Omental fat pad (tissue), 4 donors: ENCODE data around the gene PSME3IP1. TPM values are rescaled to one million over a fixed set of nuclear protein-coding genes. Genes with fewer than 3 reads are reported as not detected.

ENCODE experiments used
- ATAC-seq: fragments of 150-250 bp; one replicate; pipeline ENCODE4 v1.9.1; 2016; ENCODE audit warnings: mild to moderate bottlenecking, moderate library complexity; ENCODE audit not compliant: low FRiP score
- DNase-seq: peaks from one replicate; pipeline ENCODE4 v3.0.0-alpha.2; 2019; ENCODE audit warnings: low spot score
- total RNA-seq, 4 donors: library from RNA; depleted of rRNA; stranded (reverse); fragments of >200 nt; gene quantifications; one replicate each; pipeline ENCODE4 v1.1.0, GENCODE V29; 2016
- TF ChIP-seq, protein P1 (sequence below), 3 donors: fragments of 450-650 bp; IDR thresholded peaks; one replicate each; pipeline ENCODE4 v1.5.1; 2016 to 2017; ENCODE audit warnings: antibody characterized with exemption in 3 of 3, mild to moderate bottlenecking in 3 of 3, moderate library complexity in 2 of 3

The PSME3IP1 gene
- total RNA-seq, 4 donors from 2014 or later, result 47.1 to 62.6 (median 54.5) TPM

DNA sequence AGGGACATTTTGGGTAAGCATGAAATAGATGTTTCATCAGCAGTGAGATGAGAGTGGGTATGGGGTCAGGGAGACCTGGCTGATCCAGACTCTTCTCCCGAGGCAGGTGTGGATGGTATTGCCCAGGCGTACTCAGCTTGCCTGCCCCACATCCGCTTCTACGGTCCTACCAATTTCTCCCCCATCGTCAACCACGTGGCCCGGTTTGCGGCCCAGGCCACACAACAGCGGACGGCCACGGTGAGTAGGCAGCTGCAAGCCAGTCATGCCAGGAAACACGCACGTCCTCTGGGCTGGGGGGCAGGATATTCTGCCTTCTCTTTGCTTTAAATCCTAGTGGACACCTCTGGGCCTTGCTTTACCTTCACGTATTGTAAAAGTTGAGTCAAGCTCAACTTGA lies 48.8 kb downstream of the PSME3IP1 start:
- TF ChIP-seq, protein P1, sequence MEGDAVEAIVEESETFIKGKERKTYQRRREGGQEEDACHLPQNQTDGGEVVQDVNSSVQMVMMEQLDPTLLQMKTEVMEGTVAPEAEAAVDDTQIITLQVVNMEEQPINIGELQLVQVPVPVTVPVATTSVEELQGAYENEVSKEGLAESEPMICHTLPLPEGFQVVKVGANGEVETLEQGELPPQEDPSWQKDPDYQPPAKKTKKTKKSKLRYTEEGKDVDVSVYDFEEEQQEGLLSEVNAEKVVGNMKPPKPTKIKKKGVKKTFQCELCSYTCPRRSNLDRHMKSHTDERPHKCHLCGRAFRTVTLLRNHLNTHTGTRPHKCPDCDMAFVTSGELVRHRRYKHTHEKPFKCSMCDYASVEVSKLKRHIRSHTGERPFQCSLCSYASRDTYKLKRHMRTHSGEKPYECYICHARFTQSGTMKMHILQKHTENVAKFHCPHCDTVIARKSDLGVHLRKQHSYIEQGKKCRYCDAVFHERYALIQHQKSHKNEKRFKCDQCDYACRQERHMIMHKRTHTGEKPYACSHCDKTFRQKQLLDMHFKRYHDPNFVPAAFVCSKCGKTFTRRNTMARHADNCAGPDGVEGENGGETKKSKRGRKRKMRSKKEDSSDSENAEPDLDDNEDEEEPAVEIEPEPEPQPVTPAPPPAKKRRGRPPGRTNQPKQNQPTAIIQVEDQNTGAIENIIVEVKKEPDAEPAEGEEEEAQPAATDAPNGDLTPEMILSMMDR (IDR thresholded peaks at IDR 0.05), result no peak
- ATAC-seq, result no peak

DNA sequence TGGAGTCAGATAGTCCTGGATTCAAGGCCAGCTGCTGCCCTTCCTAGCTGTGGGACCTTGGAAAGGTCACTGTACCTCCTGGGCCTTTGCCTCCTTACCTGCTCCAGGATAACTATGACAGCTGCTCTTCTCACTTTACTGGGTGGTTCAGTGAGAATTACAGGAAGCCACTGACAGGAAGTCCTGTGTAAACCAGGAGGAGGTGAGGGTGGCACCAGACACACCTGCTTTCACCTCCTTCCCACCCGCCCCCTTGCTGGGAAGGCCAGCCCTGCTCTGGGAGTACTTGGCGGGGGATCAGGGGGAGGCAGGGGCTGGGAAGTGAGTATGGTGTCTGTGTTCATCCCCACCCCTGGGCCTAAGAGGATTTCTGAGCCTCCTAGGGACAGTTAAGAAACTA lies 50.9 kb downstream of the PSME3IP1 start:
- ATAC-seq (no peak), DNase-seq (no peak)
- TF ChIP-seq, protein P1 (IDR thresholded peaks at IDR 0.05), result no peak

More for the DNA sequence above, 48.8 kb downstream of the PSME3IP1 start:
- DNase-seq, result no peak

DNA sequence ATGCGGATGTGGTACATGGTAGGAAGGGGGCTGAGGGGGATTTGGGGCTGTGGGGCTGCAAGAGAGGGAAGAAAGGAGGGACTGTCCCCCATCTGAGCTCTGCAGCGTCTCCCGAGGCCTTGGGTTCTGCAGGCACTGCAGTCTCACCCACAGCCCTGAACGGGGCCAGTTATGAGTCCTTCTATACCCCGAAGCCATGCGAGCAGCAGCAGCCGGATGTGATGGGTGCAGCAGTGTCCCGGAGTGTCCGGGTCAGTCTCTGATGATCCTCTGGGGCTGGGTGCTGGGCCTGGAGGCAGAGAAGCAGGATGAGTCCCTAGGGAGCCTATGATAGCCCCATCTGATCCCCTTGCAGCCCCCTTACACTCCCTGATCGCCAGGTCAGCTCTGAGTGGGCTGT lies 52.0 kb downstream of the PSME3IP1 start:
- DNase-seq, result no peak
- no peak for ATAC-seq
- TF ChIP-seq, protein P1 (IDR thresholded peaks at IDR 0.05), result no peak

DNA sequence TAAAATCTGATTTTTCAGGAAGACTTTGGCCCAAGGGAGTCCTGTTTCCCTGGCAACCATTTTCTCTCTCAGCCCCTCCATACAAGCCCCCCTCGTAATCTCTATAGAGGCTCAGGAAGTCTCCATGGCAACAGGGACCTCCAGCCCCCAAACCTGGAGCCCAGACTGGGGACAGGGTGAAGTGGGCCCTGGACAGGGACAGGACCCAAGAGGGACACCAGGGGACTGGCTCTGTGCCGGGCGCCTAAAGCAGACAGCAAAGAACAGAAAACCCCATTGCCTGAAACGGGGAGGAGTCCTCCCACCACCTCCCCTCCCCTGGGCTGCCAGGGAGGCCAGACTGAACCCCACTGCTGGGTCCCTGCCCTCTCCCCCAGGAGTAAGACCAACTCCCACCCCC lies 52.8 kb downstream of the PSME3IP1 start:
- DNase-seq, result no peak
- ATAC-seq, result no peak
- TF ChIP-seq, protein P1 (IDR thresholded peaks at IDR 0.05), result no peak

DNA sequence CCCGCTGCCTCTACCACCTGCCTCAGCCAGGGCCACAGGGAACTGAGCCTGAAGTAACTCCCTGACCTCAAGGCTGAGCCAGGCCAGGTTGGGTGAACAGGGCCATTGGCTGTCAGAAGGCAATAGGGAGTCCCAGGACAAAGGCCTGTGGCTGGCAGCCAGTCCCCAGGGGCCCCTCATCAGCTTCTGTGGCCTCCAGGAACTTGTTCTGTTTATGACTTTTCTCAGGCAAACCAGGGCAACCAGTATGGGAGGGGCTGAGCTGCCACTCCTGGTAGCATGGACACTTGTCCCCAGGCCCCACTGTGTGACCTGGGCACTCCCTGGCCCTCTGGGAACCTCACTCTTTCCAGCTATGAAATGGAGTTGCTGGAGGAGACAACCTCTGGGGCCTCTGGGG lies 53.4 kb downstream of the PSME3IP1 start:
- TF ChIP-seq, protein P1 (IDR thresholded peaks at IDR 0.05), result no peak
- no peak for DNase-seq
- no peak for ATAC-seq

DNA sequence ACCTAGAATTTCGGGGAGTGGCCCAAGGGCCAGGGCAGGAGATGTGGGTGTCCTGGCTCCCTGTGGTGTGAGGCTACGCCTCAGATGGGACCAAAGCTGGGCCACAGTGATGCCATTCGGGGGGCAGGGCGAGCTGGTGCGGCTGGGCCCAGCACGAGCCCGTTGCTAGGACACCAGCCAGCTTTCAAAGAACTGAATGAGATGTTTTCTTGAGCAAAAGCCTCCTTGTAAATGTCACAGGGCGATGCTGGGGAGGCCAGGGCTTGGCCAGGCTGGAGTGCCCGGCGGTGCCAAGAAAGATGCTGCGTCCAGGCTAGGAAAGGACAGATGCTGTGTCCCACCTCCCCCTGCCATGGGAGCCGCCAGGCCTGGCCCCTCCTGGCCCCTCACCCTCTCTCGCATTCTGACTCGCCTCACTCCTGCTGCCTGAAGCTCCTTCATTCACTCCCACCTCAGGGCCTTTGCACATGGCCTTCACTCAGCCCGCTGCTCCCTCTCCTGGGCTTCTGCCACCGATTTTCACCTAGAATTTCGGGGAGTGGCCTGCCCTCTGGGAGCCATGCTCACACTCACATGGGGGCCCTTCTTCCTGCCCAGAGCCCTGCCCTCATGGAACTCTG lies 54.4 kb downstream of the PSME3IP1 start:
- DNase-seq (no peak), ATAC-seq (no peak)
- TF ChIP-seq, protein P1 (IDR thresholded peaks at IDR 0.05), result no peak

DNA sequence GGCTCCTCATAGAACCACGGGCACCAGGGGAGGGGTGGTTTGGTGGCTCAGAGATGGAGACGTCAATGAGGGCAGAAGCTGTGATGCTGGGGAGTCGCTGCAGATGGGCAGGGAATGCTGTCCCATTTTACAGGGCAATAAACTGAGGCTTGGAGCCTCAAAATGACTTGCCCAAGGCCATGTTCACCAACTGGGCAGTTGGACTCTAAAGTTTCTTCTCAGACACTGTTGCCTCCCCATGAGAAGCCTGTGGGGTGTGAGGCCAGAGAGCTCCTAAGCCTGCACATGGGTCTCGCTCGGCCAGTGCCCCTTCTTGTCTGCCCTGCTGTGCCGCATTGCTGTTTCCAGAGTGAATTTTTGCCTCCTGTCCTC lies 54.9 kb downstream of the PSME3IP1 start:
- DNase-seq, result no peak
- TF ChIP-seq, protein P1 (IDR thresholded peaks at IDR 0.05), result no peak
- no peak for ATAC-seq
